ENCODE data around the gene TAS2R19.
"Not testable (repeated sequence)": the region's sequence is repeated elsewhere in the genome, so short reads cannot be mapped to it uniquely, and the experiment has no call there.

The TAS2R19 gene

GRCh38 chr12:11022520-11022919, at the start of gene TAS2R19:
Gene TAS2R19, minus strand, starts transcription at chr12:11022620. Its CDS starts 49 bp downstream, at chr12:11022571.
- TF ChIP-seq NFIC (IDR thresholded peaks at IDR 0.05) (no peak), CREB1 (IDR thresholded peaks at IDR 0.05; ENCODE audit: low read depth) (no peak), REST (IDR thresholded peaks at IDR 0.05; ENCODE audit: low read depth) (no peak), EP300 (IDR thresholded peaks at IDR 0.05; ENCODE audit: borderline replicate concordance) (no peak), TAF1 (IDR thresholded peaks at IDR 0.05; ENCODE audit: low read depth) (no peak), RAD21 (IDR thresholded peaks at IDR 0.05; ENCODE audit: low read depth) (no peak)

- TF ChIP-seq TEAD4 (IDR thresholded peaks at IDR 0.05), result no peak
- no peak for TF ChIP-seq MAX (IDR thresholded peaks at IDR 0.05)
- TF ChIP-seq REST (IDR thresholded peaks at IDR 0.05; ENCODE audit: low read depth), result no peak
- TF ChIP-seq TCF12 (IDR thresholded peaks at IDR 0.05; ENCODE audit: low read depth), result no peak
- TF ChIP-seq FOXM1 (IDR thresholded peaks at IDR 0.05; ENCODE audit: borderline replicate concordance, low read depth), result no peak
- no peak for TF ChIP-seq CREB1 (IDR thresholded peaks at IDR 0.05; ENCODE audit: low read depth)
- TF ChIP-seq EP300 (IDR thresholded peaks at IDR 0.05; ENCODE audit: borderline replicate concordance), result no peak
- TF ChIP-seq NFIC (IDR thresholded peaks at IDR 0.05), result no peak
Measured at GRCh38 chr12:11071414-11071813, 49.0 kb upstream of the TAS2R19 start.

- no peak for TF ChIP-seq ZBTB7A (IDR thresholded peaks at IDR 0.05; ENCODE audit: low read depth)
- no peak for TF ChIP-seq FOXM1 (IDR thresholded peaks at IDR 0.05; ENCODE audit: borderline replicate concordance, low read depth)
- TF ChIP-seq TCF12 (IDR thresholded peaks at IDR 0.05; ENCODE audit: low read depth), result no peak
- TF ChIP-seq CREB1 (IDR thresholded peaks at IDR 0.05; ENCODE audit: low read depth), result no peak
- no peak for TF ChIP-seq EP300 (IDR thresholded peaks at IDR 0.05; ENCODE audit: borderline replicate concordance)
- TF ChIP-seq USF1 (IDR thresholded peaks at IDR 0.05), result no peak
- TF ChIP-seq RAD21 (IDR thresholded peaks at IDR 0.05; ENCODE audit: low read depth), result no peak
- TF ChIP-seq TEAD4 (IDR thresholded peaks at IDR 0.05), result no peak
- no peak for TF ChIP-seq TAF1 (IDR thresholded peaks at IDR 0.05; ENCODE audit: low read depth)
- TF ChIP-seq REST (IDR thresholded peaks at IDR 0.05; ENCODE audit: low read depth), result no peak
- TF ChIP-seq EGR1 (IDR thresholded peaks at IDR 0.05), result no peak
- TF ChIP-seq CEBPB (IDR thresholded peaks at IDR 0.05), result no peak
- TF ChIP-seq NFIC (IDR thresholded peaks at IDR 0.05), result no peak
- TF ChIP-seq MAX (IDR thresholded peaks at IDR 0.05), result no peak
- TF ChIP-seq YY1 (IDR thresholded peaks at IDR 0.05; ENCODE audit: low read depth), result no peak
Measured at GRCh38 chr12:11070999-11071398, 48.6 kb upstream of the TAS2R19 start.

GRCh38 chr12:11069854-11070365, 47.5 kb upstream of the TAS2R19 start:
- TF ChIP-seq TCF12 (IDR thresholded peaks at IDR 0.05; ENCODE audit: low read depth) (no peak), RAD21 (IDR thresholded peaks at IDR 0.05; ENCODE audit: low read depth) (no peak)

GRCh38 chr12:11067514-11067913, 45.1 kb upstream of the TAS2R19 start:
- TF ChIP-seq CEBPB (IDR thresholded peaks at IDR 0.05) (no peak), NFIC (IDR thresholded peaks at IDR 0.05) (peak; percentile 35; the same call in 1 of the 2 replicates)

GRCh38 chr12:11062194-11062593, 39.8 kb upstream of the TAS2R19 start, which contains the start of gene TAS2R46:
Gene TAS2R46, minus strand, starts transcription at chr12:11062294. Its CDS starts 0 bp downstream, at chr12:11062294.
- not testable (repeated sequence) for TF ChIP-seq CREB1 (IDR thresholded peaks at IDR 0.05; ENCODE audit: low read depth); EGR1 (IDR thresholded peaks at IDR 0.05); REST (IDR thresholded peaks at IDR 0.05; ENCODE audit: low read depth)
